Ovary (tissue), 10 donors: Measurements from ENCODE around the gene TFDP2. TPM values are rescaled to one million over a fixed set of nuclear protein-coding genes. Genes with fewer than 3 reads are reported as not detected.

Source experiments
- DNase-seq, 5 donors: peaks; one replicate each; pipeline ENCODE4 v3.0.0-alpha.2; 2019 to 2020
- H3K27ac ChIP-seq, 2 donors: fragments of 200-600 bp; one replicate each; pipeline versions ENCODE4 v1.5.1 to v1.8.0; 2019 to 2022
- H3K27me3 ChIP-seq: fragments of 200-600 bp; one replicate; pipeline ENCODE4 v1.8.0; 2022
- H3K36me3 ChIP-seq: fragments of 200-600 bp; sonication (generic); one replicate; pipeline ENCODE4 v1.5.1; 2019
- H3K4me1 ChIP-seq: one replicate; pipeline ENCODE4 v1.8.1; 2013; ENCODE audit warnings: mild to moderate bottlenecking, moderate library complexity; ENCODE audit not compliant: insufficient read depth
- H3K4me3 ChIP-seq: fragments of 200-600 bp; sonication (generic); one replicate; pipeline ENCODE4 v1.5.1; 2017
- H3K9me3 ChIP-seq, 2 donors: fragments of 200-600 bp in 1 of 2; sonication (generic) in 1 of 2; one replicate each; pipeline versions ENCODE4 v1.5.1 to v1.8.1; 2013 to 2019; ENCODE audit warnings: mild to moderate bottlenecking in 1 of 2, moderate library complexity in 1 of 2
- CTCF ChIP-seq, 3 donors: fragments of 450-650 bp in 2 of 3; fragments of 200-600 bp in 1 of 3; IDR thresholded peaks; one replicate each; pipeline versions ENCODE4 v1.5.1 to v1.8.0; 2016 to 2022; ENCODE audit warnings: antibody characterized with exemption in 3 of 3, mild to moderate bottlenecking in 1 of 3
- EP300 ChIP-seq: sonication (generic); formaldehyde crosslinking; IDR thresholded peaks from one replicate; pipeline ENCODE4 v1.6.1; 2017; ENCODE audit warnings: antibody characterized with exemption
- POLR2A ChIP-seq: fragments of 450-650 bp; IDR thresholded peaks from one replicate; pipeline ENCODE4 v1.6.1; 2017; ENCODE audit warnings: antibody characterized with exemption, mild to moderate bottlenecking, moderate library complexity
- WGBS, 3 donors: extraction: QIAGEN DNeasy Blood & Tissue Kit in 1 of 3; methylation state at CpG; one replicate each; pipeline versions ENCODE4 v1.1.5 to v1.1.7; 2013 to 2017; 5-methylcytosine and 5-hydroxymethylcytosine counted together
- intact Hi-C, 4 donors: fragments of 100-400 bp; cut with DNase I; formaldehyde crosslinking; loops; one replicate each; pipeline versions ENCODE4 v1.11.0 to v1.15.1; 2022 to 2023
- long read RNA-seq, 3 donors: library from polyadenylated mRNA in 2 of 3; unstranded in 2 of 3; transcript quantifications; one replicate each; pipeline ENCODE4 v2.0.0 and lab custom pipeline, GENCODE V29; 2021 to 2026
- polyA plus RNA-seq, 2 donors: library from polyadenylated mRNA; stranded (reverse); fragments of 200-250 nt in 1 of 2; fragments of 350-450 nt in 1 of 2; fragmentation: Illumina TruSeq in 1 of 2; extraction: RNeasy Lipid Tissue Mini Kit (QIAGEN cat#74804) in 1 of 2; gene quantifications; one replicate each; pipeline ENCODE4 v1.2.3, GENCODE V29; 2013 to 2014
- total RNA-seq, 7 donors: library from RNA; depleted of rRNA in 2 of 7; stranded (reverse); fragments of >200 nt in 2 of 7; fragmentation: NEBNext Ultra II Directional in 3 of 7; extraction: Animal tissue kit (Norgen Biotek cat#: 25700) in 3 of 7; gene quantifications; one replicate each; pipeline versions ENCODE4 v1.1.0 to v1.2.4, GENCODE V29; 2016 to 2023
- donor health status: DM: no; HTN: no; CAD: no; lungs with moderate emphysema.
- donor health status: DM: no; HTN: no; CAD: no.
- donor health status: Bipolar disorder and iron deficiency.
- donor health status: DM: yes; HTN: yes; CAD: no.
- donor health status: DM: no; HTN: no; CAD: no.
- donor health status: DM: yes; HTN: yes; CAD: no.

The TFDP2 gene, protein sequence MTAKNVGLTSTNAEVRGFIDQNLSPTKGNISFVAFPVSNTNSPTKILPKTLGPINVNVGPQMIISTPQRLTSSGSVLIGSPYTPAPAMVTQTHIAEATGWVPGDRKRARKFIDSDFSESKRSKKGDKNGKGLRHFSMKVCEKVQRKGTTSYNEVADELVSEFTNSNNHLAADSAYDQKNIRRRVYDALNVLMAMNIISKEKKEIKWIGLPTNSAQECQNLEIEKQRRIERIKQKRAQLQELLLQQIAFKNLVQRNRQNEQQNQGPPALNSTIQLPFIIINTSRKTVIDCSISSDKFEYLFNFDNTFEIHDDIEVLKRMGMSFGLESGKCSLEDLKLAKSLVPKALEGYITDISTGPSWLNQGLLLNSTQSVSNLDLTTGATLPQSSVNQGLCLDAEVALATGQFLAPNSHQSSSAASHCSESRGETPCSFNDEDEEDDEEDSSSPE
- total RNA-seq (10 to 100 TPM; 45.8 to 89.8 (median 83.1) TPM), polyA plus RNA-seq (10 to 100 TPM; 25.7 to 57.8 TPM)
- long read RNA-seq, donor 1, full-length matches to known transcripts, result 11 of 57 reads
- long read RNA-seq, donor 1, partial matches to known transcripts, result 16 of 57 reads
- long read RNA-seq, donor 1, other reads (novel, unspliced or antisense), result 30 of 57 reads
- long read RNA-seq, donor 2, full-length matches to known transcripts, result 5 of 15 reads
- long read RNA-seq, donor 2, partial matches to known transcripts, result 10 of 15 reads
- long read RNA-seq, donor 2, other reads (novel, unspliced or antisense), result 0 of 15 reads
- long read RNA-seq, donor 3, full-length matches to known transcripts, result 18 of 45 reads
- long read RNA-seq, donor 3, partial matches to known transcripts, result 6 of 45 reads
- long read RNA-seq, donor 3, other reads (novel, unspliced or antisense), result 21 of 45 reads

DNA sequence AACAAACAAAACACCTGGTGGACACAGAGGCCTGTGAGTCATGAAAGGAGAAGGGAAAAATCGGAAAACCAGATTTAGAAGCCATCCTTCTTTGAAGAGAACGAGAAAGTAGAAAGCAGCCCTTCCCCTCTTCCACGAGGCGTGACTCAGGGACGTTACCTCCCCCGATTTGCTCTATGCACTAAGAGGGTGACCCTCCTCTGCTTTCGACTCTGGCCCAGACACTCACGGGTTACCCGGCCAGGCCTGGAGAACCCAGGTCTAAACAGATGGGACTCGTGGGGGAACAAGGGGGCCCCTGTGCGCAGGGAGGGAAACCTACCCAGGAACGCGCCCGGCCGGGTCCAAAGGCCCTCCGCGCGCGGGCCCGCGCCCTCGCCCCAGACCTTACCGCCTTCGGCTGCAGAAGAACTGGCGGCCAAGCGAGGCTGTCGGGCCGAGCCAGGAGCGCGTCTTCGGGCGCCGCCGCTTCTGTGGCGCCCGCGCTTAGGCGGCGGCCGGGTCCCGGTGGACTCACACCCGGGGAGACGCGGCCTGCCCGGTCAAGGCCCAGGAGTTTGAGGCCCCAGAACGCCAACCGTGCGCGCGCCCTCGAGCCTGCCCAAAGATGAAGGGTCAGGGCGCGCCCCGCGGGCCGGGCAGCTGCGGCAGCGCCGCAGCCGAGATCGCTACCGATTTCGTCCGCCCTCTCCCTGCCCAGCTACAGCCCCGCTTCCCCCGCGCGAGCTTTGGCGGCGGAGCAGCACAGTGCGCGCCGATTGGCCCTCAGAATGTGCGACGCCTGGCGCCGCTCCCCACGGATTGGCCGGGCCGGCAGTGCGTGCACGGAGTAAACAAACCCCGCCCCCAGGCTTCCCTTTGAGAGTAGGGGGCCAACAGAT lies at the start of gene TFDP2:
TFDP2 (minus strand) TSS at position 753 of the 881 bp plus-strand sequence. CDS start 47,795 bp downstream, outside the sequence.
- intact Hi-C loops, result no loop called here
- WGBS, 3 donors, result 0 to 1% (median 0%) methylated on average over 57 to 83 of the region's 83 CpGs
- no peaks in the 10 kb centered on the region for H3K36me3 ChIP-seq
- TF ChIP-seq CTCF (IDR thresholded peaks at IDR 0.05) (peak in 1 of 3 donors; percentile 15), EP300 (no peak), POLR2A (peak; percentile 64)
- no peaks in the 10 kb centered on the region for H3K9me3 ChIP-seq
- H3K4me1 ChIP-seq, result peaks cover 4% of the 10 kb centered on the region
- no peaks in the 10 kb centered on the region for H3K27me3 ChIP-seq
- peak within 1 kb of the TSS; percentile 89 to 93 for H3K27ac ChIP-seq
- DNase-seq, result peak; percentile 91 to 96 (median 92)
- peak within 1 kb of the TSS; percentile 80 for H3K4me3 ChIP-seq

DNA sequence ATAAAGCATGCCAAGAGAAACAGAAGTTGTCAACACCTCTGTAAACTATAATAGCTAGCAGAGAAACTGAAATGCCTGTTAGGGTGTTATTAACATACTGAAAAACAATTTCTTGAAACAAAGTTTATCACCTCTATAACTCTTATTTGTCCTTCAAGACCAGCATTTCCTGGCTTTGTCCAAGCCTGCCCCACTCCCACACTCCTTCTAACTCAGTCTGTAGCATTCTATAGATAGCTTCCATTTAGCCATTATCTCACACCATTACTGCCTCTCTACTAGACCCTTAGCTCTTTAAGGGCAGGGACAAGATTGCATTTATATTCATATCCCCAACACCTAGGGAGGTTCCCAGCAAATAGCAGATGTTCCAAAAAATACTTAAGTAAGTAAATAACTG lies 39.5 kb upstream of the TFDP2 start:
- Histone ChIP-seq H3K27me3 (no peaks in the 10 kb centered on the region), H3K4me3 (no peak overlapping the region), H3K27ac (no peak overlapping the region), H3K4me1 (no peaks in the 10 kb centered on the region), H3K36me3 (no peaks in the 10 kb centered on the region), H3K9me3 (no peaks in the 10 kb centered on the region)
- intact Hi-C loops, result no loop called here
- TF ChIP-seq POLR2A, result no peak
- no peak for TF ChIP-seq CTCF (IDR thresholded peaks at IDR 0.05)
- no peak for TF ChIP-seq EP300
- DNase-seq, result no peak

- H3K4me1 ChIP-seq, result no peaks in the 10 kb centered on the region
- no peaks in the 10 kb centered on the region for H3K27me3 ChIP-seq
- no peak overlapping the region for H3K4me3 ChIP-seq
- no peak overlapping the region for H3K27ac ChIP-seq
- DNase-seq, result peak; percentile 30 to 56 (median 51)
- intact Hi-C loops, result no loop called here
- TF ChIP-seq POLR2A (no peak), CTCF (IDR thresholded peaks at IDR 0.05) (peak in 2 of 3 donors; percentile 31 to 36)
- H3K9me3 ChIP-seq, result no peaks in the 10 kb centered on the region
- WGBS, 3 donors, result 87 to 93% (median 92%) methylated on average over 6 of the region's 6 CpGs
- H3K36me3 ChIP-seq, result no peaks in the 10 kb centered on the region
These were observed 31.5 kb upstream of the TFDP2 start for GRCh38 chr3:142180761-142181362.
